Measurements from ENCODE around the gene CYTH4. TPM values are rescaled to one million over a fixed set of nuclear protein-coding genes. Genes with fewer than 3 reads are reported as not detected.

The CYTH4 gene
- total and polyA plus RNA-seq, 2 of the 8 experiments (the other 6 are each of a cell fraction or from before 2014, with no cell fraction given): 0.09 TPM; not detected in 1

DNA sequence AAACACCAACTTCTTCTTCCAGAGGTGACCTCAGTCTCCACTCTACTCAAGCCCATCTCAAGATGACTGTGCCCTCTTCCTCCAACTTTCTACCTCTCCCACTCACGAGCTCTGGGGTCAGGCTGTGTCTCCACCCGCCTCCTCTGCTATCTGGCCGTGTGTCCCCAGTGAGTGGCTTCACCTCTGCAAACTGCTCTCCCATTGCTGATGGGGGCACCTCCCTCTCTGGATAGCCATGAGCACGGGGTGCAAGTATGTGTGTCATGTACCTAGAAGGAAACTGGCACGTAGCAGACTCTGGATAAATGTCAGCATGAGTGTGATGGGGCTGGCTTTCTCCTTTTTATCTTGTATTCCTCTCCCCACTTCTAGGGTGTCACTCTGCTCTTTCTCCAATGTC, 20.0 kb upstream of the CYTH4 start (continued):
- TF ChIP-seq, protein P1, sequence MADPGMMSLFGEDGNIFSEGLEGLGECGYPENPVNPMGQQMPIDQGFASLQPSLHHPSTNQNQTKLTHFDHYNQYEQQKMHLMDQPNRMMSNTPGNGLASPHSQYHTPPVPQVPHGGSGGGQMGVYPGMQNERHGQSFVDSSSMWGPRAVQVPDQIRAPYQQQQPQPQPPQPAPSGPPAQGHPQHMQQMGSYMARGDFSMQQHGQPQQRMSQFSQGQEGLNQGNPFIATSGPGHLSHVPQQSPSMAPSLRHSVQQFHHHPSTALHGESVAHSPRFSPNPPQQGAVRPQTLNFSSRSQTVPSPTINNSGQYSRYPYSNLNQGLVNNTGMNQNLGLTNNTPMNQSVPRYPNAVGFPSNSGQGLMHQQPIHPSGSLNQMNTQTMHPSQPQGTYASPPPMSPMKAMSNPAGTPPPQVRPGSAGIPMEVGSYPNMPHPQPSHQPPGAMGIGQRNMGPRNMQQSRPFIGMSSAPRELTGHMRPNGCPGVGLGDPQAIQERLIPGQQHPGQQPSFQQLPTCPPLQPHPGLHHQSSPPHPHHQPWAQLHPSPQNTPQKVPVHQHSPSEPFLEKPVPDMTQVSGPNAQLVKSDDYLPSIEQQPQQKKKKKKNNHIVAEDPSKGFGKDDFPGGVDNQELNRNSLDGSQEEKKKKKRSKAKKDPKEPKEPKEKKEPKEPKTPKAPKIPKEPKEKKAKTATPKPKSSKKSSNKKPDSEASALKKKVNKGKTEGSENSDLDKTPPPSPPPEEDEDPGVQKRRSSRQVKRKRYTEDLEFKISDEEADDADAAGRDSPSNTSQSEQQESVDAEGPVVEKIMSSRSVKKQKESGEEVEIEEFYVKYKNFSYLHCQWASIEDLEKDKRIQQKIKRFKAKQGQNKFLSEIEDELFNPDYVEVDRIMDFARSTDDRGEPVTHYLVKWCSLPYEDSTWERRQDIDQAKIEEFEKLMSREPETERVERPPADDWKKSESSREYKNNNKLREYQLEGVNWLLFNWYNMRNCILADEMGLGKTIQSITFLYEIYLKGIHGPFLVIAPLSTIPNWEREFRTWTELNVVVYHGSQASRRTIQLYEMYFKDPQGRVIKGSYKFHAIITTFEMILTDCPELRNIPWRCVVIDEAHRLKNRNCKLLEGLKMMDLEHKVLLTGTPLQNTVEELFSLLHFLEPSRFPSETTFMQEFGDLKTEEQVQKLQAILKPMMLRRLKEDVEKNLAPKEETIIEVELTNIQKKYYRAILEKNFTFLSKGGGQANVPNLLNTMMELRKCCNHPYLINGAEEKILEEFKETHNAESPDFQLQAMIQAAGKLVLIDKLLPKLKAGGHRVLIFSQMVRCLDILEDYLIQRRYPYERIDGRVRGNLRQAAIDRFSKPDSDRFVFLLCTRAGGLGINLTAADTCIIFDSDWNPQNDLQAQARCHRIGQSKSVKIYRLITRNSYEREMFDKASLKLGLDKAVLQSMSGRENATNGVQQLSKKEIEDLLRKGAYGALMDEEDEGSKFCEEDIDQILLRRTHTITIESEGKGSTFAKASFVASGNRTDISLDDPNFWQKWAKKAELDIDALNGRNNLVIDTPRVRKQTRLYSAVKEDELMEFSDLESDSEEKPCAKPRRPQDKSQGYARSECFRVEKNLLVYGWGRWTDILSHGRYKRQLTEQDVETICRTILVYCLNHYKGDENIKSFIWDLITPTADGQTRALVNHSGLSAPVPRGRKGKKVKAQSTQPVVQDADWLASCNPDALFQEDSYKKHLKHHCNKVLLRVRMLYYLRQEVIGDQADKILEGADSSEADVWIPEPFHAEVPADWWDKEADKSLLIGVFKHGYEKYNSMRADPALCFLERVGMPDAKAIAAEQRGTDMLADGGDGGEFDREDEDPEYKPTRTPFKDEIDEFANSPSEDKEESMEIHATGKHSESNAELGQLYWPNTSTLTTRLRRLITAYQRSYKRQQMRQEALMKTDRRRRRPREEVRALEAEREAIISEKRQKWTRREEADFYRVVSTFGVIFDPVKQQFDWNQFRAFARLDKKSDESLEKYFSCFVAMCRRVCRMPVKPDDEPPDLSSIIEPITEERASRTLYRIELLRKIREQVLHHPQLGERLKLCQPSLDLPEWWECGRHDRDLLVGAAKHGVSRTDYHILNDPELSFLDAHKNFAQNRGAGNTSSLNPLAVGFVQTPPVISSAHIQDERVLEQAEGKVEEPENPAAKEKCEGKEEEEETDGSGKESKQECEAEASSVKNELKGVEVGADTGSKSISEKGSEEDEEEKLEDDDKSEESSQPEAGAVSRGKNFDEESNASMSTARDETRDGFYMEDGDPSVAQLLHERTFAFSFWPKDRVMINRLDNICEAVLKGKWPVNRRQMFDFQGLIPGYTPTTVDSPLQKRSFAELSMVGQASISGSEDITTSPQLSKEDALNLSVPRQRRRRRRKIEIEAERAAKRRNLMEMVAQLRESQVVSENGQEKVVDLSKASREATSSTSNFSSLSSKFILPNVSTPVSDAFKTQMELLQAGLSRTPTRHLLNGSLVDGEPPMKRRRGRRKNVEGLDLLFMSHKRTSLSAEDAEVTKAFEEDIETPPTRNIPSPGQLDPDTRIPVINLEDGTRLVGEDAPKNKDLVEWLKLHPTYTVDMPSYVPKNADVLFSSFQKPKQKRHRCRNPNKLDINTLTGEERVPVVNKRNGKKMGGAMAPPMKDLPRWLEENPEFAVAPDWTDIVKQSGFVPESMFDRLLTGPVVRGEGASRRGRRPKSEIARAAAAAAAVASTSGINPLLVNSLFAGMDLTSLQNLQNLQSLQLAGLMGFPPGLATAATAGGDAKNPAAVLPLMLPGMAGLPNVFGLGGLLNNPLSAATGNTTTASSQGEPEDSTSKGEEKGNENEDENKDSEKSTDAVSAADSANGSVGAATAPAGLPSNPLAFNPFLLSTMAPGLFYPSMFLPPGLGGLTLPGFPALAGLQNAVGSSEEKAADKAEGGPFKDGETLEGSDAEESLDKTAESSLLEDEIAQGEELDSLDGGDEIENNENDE (IDR thresholded peaks at IDR 0.05; ENCODE audit: insufficient replicate concordance, low read length): no peak
- no peak for TF ChIP-seq GTF2F1 (IDR thresholded peaks at IDR 0.05; ENCODE audit: borderline replicate concordance, low read depth, low read length)
- TF ChIP-seq, protein P2, sequence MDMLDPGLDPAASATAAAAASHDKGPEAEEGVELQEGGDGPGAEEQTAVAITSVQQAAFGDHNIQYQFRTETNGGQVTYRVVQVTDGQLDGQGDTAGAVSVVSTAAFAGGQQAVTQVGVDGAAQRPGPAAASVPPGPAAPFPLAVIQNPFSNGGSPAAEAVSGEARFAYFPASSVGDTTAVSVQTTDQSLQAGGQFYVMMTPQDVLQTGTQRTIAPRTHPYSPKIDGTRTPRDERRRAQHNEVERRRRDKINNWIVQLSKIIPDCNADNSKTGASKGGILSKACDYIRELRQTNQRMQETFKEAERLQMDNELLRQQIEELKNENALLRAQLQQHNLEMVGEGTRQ (IDR thresholded peaks at IDR 0.05; ENCODE audit: low read length): no peak
- TF ChIP-seq TAF1 (IDR thresholded peaks at IDR 0.05; ENCODE audit: low read depth, low read length): no peak
- no peak for TF ChIP-seq JUN (IDR thresholded peaks at IDR 0.05; ENCODE audit: low read depth, low read length)

Measured in H1 (cell line).